Large intestine (tissue), 3 donors: ENCODE measurements around the gene DPP6. TPM values are rescaled to one million over a fixed set of nuclear protein-coding genes. Genes with fewer than 3 reads are reported as not detected.

Experiments used
- DNase-seq, 2 donors: peaks; one replicate each; pipeline versions ENCODE4 v3.0.0 to v3.0.0-alpha.2; 2013
- H3K27ac ChIP-seq: one replicate; pipeline ENCODE4 v1.5.1; 2013; ENCODE audit warnings: low read length
- H3K27me3 ChIP-seq: 2 replicates; pipeline ENCODE4 v1.6.1; 2013; ENCODE audit warnings: low read length; ENCODE audit not compliant: control insufficient read depth, insufficient read depth
- H3K36me3 ChIP-seq: 2 replicates; pipeline ENCODE4 v1.6.1; 2013; ENCODE audit warnings: low read length; ENCODE audit not compliant: control insufficient read depth, insufficient read depth
- H3K4me1 ChIP-seq: one replicate; pipeline ENCODE4 v1.6.1; 2013; ENCODE audit warnings: low read length; ENCODE audit not compliant: control insufficient read depth, insufficient read depth
- H3K4me3 ChIP-seq: one replicate; pipeline ENCODE4 v1.5.1; 2013; ENCODE audit warnings: low read length
- H3K9me3 ChIP-seq: one replicate; pipeline ENCODE4 v1.6.1; 2013; ENCODE audit warnings: mild to moderate bottlenecking, low read depth, low read length, moderate library complexity; ENCODE audit not compliant: control insufficient read depth
- WGBS: methylation state at CpG from one replicate; pipeline ENCODE4 v1.1.5; 2013; ENCODE audit warnings: low lambda C conversion rate; ENCODE audit not compliant: insufficient coverage; 5-methylcytosine and 5-hydroxymethylcytosine counted together
- polyA plus RNA-seq: library from polyadenylated mRNA; unstranded; fragments of 120-200 nt; gene quantifications from one replicate; pipeline ENCODE4 v1.2.1, GENCODE V29; 2013

Gene DPP6
- polyA plus RNA-seq, 1 donor = 7.8 TPM

DNA sequence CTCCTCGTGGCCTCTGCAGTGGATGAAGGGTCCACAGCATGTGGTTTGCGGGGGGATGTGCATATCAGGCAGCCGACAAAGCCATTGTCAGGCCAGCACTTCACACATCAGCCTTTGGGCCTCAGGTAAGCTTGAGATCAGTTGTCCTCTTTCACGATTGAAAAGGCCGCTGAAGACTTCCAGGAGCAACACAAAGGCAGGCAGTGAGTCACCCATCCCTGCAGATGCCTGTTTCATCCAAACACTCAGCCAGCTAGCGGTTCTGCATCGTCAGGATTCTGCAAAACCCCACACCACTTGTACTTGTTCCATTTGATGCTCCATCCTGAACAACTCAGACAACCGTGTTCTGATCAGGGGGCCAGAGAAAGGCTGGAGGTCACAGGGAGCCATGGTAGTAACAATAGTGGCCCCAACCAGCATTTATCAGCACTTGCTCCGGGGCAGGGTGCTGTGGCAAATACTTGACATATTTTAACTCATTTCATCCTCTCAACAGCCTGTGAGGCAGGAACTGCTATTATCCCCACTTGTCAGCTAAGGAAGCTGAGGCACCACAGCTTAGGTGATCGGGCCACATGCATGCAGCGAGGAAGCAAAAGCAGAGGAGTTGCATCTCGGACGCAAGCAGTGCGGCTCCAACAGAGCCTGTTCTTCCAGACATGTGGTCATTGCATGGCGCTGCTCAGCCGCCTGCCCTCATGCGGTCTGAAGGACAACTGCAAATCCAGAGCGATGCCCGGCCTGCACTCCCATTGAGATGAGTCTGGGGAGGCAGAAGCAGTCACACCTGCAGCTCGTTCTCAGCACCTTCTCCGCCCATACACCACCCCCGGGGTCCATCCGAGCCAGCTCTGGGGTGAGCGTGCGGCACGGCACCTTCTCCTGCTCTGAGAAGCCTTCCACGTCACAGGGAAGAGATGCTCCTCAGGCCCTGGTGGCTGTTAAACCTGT, 805.8 kb downstream of the DPP6 start:
- Histone ChIP-seq H3K4me3 (no peak overlapping the region), H3K27ac (no peak overlapping the region), H3K9me3 (peaks cover 4% of the 10 kb centered on the region), H3K27me3 (no peaks in the 10 kb centered on the region), H3K36me3 (no peaks in the 10 kb centered on the region), H3K4me1 (peaks cover 10% of the 10 kb centered on the region)
- DNase-seq = no peak
- WGBS = no CpG with 5 or more reads among the region's 27 CpGs

- Histone ChIP-seq H3K36me3 (no peaks in the 10 kb centered on the region), H3K4me1 (peaks cover 7% of the 10 kb centered on the region), H3K27me3 (no peaks in the 10 kb centered on the region), H3K9me3 (peaks cover 4% of the 10 kb centered on the region), H3K27ac (no peak overlapping the region), H3K4me3 (no peak overlapping the region)
- WGBS = 82% methylated on average over 2 of the region's 19 CpGs
- no peak for DNase-seq
Observed at GRCh38 chr7:154858836-154859537, 806.8 kb downstream of the DPP6 start.

GRCh38 chr7:154859747-154860620, 807.8 kb downstream of the DPP6 start:
- Histone ChIP-seq H3K36me3 (no peaks in the 10 kb centered on the region), H3K4me3 (no peak overlapping the region), H3K4me1 (no peaks in the 10 kb centered on the region), H3K27ac (no peak overlapping the region), H3K9me3 (no peaks in the 10 kb centered on the region), H3K27me3 (no peaks in the 10 kb centered on the region)
- no peak for DNase-seq
- WGBS = 100% methylated on average over 1 of the region's 21 CpGs

DNA sequence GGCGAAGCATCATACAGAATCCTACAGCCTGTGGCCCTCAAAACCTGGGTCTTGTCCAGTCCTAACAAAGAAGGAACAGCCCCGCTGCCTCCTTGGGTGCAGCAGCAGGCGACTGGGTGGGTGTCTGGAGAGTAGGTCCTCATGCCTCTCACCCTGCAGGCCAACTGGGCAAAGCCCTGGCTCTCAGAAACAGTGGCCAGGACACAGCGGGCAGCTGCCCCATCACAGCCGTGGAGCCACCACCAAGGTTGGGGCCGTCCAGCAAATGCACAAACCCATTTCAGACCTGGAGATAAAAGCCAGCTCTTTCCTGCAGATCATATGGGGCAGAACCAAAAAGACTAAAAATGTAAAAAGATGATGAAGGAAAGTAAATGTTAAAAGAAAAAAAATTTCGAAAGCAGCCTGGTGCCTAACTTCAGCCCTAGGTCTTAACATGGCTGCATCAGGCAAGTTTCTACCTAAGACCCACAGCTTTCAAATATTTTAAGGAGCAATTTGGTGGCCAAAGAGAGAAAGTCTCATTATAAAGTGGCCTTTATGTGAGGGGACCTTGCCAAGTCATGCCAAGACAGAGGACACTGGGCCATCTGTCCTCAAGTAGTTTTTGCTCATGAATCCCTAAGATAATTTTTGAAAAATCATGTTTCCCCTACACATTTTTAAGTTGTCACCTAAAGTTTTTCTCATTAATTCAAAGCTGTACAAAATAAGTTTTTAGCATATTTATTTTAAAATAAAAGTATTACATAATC, 808.6 kb downstream of the DPP6 start:
- H3K4me3 ChIP-seq = no peak overlapping the region
- H3K36me3 ChIP-seq = no peaks in the 10 kb centered on the region
- H3K4me1 ChIP-seq = no peaks in the 10 kb centered on the region
- no peaks in the 10 kb centered on the region for H3K27me3 ChIP-seq
- no peak for DNase-seq
- no CpG with 5 or more reads among the region's 7 CpGs for WGBS
- H3K27ac ChIP-seq = no peak overlapping the region
- H3K9me3 ChIP-seq = no peaks in the 10 kb centered on the region

DNA sequence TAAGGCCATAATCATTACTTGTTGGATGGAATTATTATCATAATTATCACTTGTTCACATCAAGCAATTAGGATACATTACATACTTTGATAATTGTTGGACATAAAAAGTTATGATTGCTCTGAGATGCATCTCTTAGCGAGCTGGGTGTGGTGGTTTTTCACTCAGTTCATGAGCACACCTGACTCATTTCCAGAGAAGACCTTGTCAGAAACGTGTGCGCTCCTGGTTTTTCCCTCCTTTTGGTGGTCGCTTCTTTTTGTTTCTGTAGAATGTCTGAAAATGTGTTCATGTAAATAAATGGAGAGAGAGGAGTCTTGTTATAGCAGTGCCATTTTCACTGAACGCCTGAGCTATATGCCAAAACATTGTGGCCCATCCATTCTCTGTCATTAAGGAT, 809.4 kb downstream of the DPP6 start:
- no CpG with 5 or more reads among the region's 5 CpGs for WGBS
- no peak for DNase-seq
- H3K4me1 ChIP-seq = no peaks in the 10 kb centered on the region

GRCh38 chr7:154862153-154862791, 810.1 kb downstream of the DPP6 start:
- Histone ChIP-seq H3K4me1 (no peaks in the 10 kb centered on the region), H3K4me3 (no peak overlapping the region), H3K36me3 (no peaks in the 10 kb centered on the region), H3K27me3 (peaks cover 11% of the 10 kb centered on the region), H3K27ac (no peak overlapping the region), H3K9me3 (no peaks in the 10 kb centered on the region)
- WGBS = no CpG with 5 or more reads among the region's 16 CpGs
- no peak for DNase-seq

More for the DNA sequence above, 809.4 kb downstream of the DPP6 start:
- H3K36me3 ChIP-seq = no peaks in the 10 kb centered on the region
- H3K27ac ChIP-seq = no peak overlapping the region
- H3K9me3 ChIP-seq = no peaks in the 10 kb centered on the region
- H3K4me3 ChIP-seq = no peak overlapping the region
- H3K27me3 ChIP-seq = peaks cover 6% of the 10 kb centered on the region

- H3K27me3 ChIP-seq = peaks cover 24% of the 10 kb centered on the region
- no peaks in the 10 kb centered on the region for H3K36me3 ChIP-seq
- H3K27ac ChIP-seq = no peak overlapping the region
- H3K9me3 ChIP-seq = no peaks in the 10 kb centered on the region
- no peak for DNase-seq
- WGBS = no CpG with 5 or more reads among the region's 16 CpGs
- H3K4me1 ChIP-seq = no peaks in the 10 kb centered on the region
- H3K4me3 ChIP-seq = no peak overlapping the region
Observed at GRCh38 chr7:154863766-154864522, 811.7 kb downstream of the DPP6 start.

- no peak for DNase-seq
- Histone ChIP-seq H3K4me1 (no peaks in the 10 kb centered on the region), H3K9me3 (no peaks in the 10 kb centered on the region), H3K27ac (no peak overlapping the region), H3K36me3 (no peaks in the 10 kb centered on the region), H3K4me3 (no peak overlapping the region), H3K27me3 (peaks cover 30% of the 10 kb centered on the region)
- 80% methylated on average over 1 of the region's 6 CpGs for WGBS
Observed at GRCh38 chr7:154864523-154864891, 812.3 kb downstream of the DPP6 start.
